B cell (primary cell): ENCODE results near the gene STX1B. TPM values are rescaled to one million over a fixed set of nuclear protein-coding genes. Genes with fewer than 3 reads are reported as not detected.

Experiments used
- ATAC-seq: fragments of 200-7000 bp; cut with Tn5 transposase; one replicate; pipeline ENCODE4 v1.10.0; 2021; ENCODE audit warnings: low read depth, mild to moderate bottlenecking, moderate number of reproducible peaks, moderate library complexity
- CTCF ChIA-PET: fragments of 350-600 bp; sonication (Branson Sonifier 250); formaldehyde crosslinking; loops from one replicate; lab custom pipeline; 2021; ENCODE audit warnings: antibody characterized with exemption, inconsistent platforms; lab: Charles Lee
- POLR2A ChIA-PET: fragments of 350-600 bp; sonication (Branson Sonifier 250); formaldehyde crosslinking; loops from one replicate; lab custom pipeline; 2021; ENCODE audit warnings: antibody characterized with exemption; lab: Charles Lee
- DNase-seq: peaks from one replicate; pipeline ENCODE4 v3.0.0; 2013
- H2AFZ ChIP-seq: 2 replicates; pipeline ENCODE4 v1.6.1; 2012; ENCODE audit warnings: mild to moderate bottlenecking, low read depth, low read length; ENCODE audit not compliant: insufficient read depth, poor library complexity, severe bottlenecking
- H3K27ac ChIP-seq, 2 donors: 1 replicate in 1 of 2; 2 replicates in 1 of 2; pipeline ENCODE4 v1.5.1; 2012 to 2013; ENCODE audit warnings: low read length in 2 of 2, mild to moderate bottlenecking in 2 of 2, moderate library complexity in 1 of 2
- H3K27me3 ChIP-seq, 4 experiments: fragments of 200-600 bp in 1 of 4; sonication (generic) in 1 of 4; replicated peaks in 1 of 4; 1 replicate in 2 of 4; 2 replicates in 2 of 4; pipeline versions ENCODE4 v1.6.1 to v1.7.0; 2013 to 2016; ENCODE audit warnings: low read length in 3 of 4, mild to moderate bottlenecking in 2 of 4, mixed read lengths in 1 of 4, moderate library complexity in 1 of 4; ENCODE audit not compliant: insufficient read depth in 4 of 4, control insufficient read depth in 3 of 4; ENCODE audit errors: control extremely low read depth in 1 of 4
- H3K36me3 ChIP-seq, 2 experiments: replicated peaks in 1 of 2; 1 replicate in 1 of 2; 2 replicates in 1 of 2; pipeline versions ENCODE4 v1.6.1 to v1.7.1; 2013; ENCODE audit warnings: low read length in 1 of 2; ENCODE audit not compliant: insufficient read depth in 2 of 2, control insufficient read depth in 1 of 2; ENCODE audit errors: control extremely low read depth in 1 of 2, extremely low read depth in 1 of 2
- H3K4me1 ChIP-seq, 2 donors: fragments of 200-600 bp in 1 of 2; sonication (generic) in 1 of 2; 1 replicate in 1 of 2; 2 replicates in 1 of 2; pipeline versions ENCODE4 v1.5.1 to v1.6.1; 2013 to 2017; ENCODE audit warnings: low read length in 2 of 2; ENCODE audit not compliant: control insufficient read depth in 2 of 2, insufficient read depth in 2 of 2
- H3K4me2 ChIP-seq: replicated peaks from 2 replicates; pipeline ENCODE3; 2012; ENCODE audit warnings: mild to moderate bottlenecking, low read depth, low read length; ENCODE audit not compliant: poor library complexity, severe bottlenecking
- H3K4me3 ChIP-seq, 5 experiments: fragments of 200-600 bp in 1 of 5; sonication (generic) in 1 of 5; 1 replicate in 3 of 5; 2 replicates in 2 of 5; pipeline versions ENCODE4 v1.5.1 to v1.7.0; 2011 to 2016; ENCODE audit warnings: low read length in 4 of 5, mild to moderate bottlenecking in 4 of 5, low read depth in 2 of 5, control low read depth in 1 of 5, moderate library complexity in 1 of 5; ENCODE audit not compliant: insufficient read depth in 1 of 5; ENCODE audit errors: control extremely low read depth in 1 of 5, extremely low read depth in 1 of 5
- H3K79me2 ChIP-seq: fragments of 200-600 bp; sonication (generic); one replicate; pipeline ENCODE4 v1.6.0; 2016; ENCODE audit warnings: low read length; ENCODE audit not compliant: control insufficient read depth, insufficient read depth
- H3K9ac ChIP-seq: fragments of 200-600 bp; sonication (generic); 2 replicates; pipeline ENCODE4 v1.6.1; 2017; ENCODE audit warnings: mild to moderate bottlenecking, low read length, moderate library complexity
- H3K9me3 ChIP-seq, 3 donors: one replicate each; pipeline versions ENCODE4 v1.6.1 to v1.7.1; 2013; ENCODE audit warnings: low read length in 2 of 3; ENCODE audit not compliant: control insufficient read depth in 2 of 3, insufficient read depth in 1 of 3; ENCODE audit errors: control extremely low read depth in 1 of 3
- H4K20me1 ChIP-seq: 2 replicates; pipeline ENCODE4 v1.6.0; 2012; ENCODE audit warnings: mild to moderate bottlenecking, low read length; ENCODE audit not compliant: insufficient read depth, control insufficient read depth, poor library complexity, severe bottlenecking
- H3K27ac Mint-ChIP-seq: one replicate; pipeline ENCODE4 v1.8.0; 2021; ENCODE audit warnings: mixed read lengths
- H3K27me3 Mint-ChIP-seq: one replicate; pipeline ENCODE4 v1.8.0; 2021; ENCODE audit warnings: mixed read lengths
- H3K4me1 Mint-ChIP-seq: one replicate; pipeline ENCODE4 v1.8.0; 2021; ENCODE audit warnings: mixed read lengths
- H3K4me3 Mint-ChIP-seq: one replicate; pipeline ENCODE4 v1.8.0; 2021; ENCODE audit warnings: mixed read lengths
- H3K9me3 Mint-ChIP-seq: one replicate; pipeline ENCODE4 v1.8.0; 2022; ENCODE audit warnings: mixed read lengths; ENCODE audit not compliant: insufficient read depth
- CTCF ChIP-seq: fragments of 200-600 bp; IDR thresholded peaks from one replicate; pipeline ENCODE4 v1.8.0; 2022; ENCODE audit warnings: antibody characterized with exemption, mild to moderate bottlenecking
- EZH2 ChIP-seq: IDR thresholded peaks from 2 replicates; pipeline ENCODE4 v1.6.1; 2012; ENCODE audit warnings: borderline replicate concordance, low read depth, mild to moderate bottlenecking, moderate library complexity, low read length; ENCODE audit not compliant: insufficient read depth, poor library complexity, severe bottlenecking
- WGBS: methylation state at CpG from one replicate; pipeline ENCODE4 v1.1.5; 2013; ENCODE audit warnings: missing lambda C conversion rate; ENCODE audit not compliant: insufficient coverage; 5-methylcytosine and 5-hydroxymethylcytosine counted together
- intact Hi-C: fragments of 100-400 bp; cut with micrococcal nuclease; formaldehyde crosslinking; loops from one replicate; pipeline ENCODE4 v1.10.0; 2022
- polyA plus RNA-seq: library from polyadenylated mRNA; depleted of rRNA; stranded (reverse); fragments of >200 nt; gene quantifications from 2 replicates; pipeline ENCODE4 v1.2.3, GENCODE V29; 2012
- total RNA-seq, 2 donors: library from RNA; stranded (reverse); fragments of 120-200 nt in 1 of 2; gene quantifications; 1 replicate in 1 of 2; 2 replicates in 1 of 2; pipeline versions ENCODE4 v1.2.3 to v1.2.4, GENCODE V29; 2013 to 2022

The STX1B gene
- total and polyA plus RNA-seq, 2 donors (not counting 1 experiment from before 2014, with no cell fraction given): 2.1 to 2.2 TPM

DNA sequence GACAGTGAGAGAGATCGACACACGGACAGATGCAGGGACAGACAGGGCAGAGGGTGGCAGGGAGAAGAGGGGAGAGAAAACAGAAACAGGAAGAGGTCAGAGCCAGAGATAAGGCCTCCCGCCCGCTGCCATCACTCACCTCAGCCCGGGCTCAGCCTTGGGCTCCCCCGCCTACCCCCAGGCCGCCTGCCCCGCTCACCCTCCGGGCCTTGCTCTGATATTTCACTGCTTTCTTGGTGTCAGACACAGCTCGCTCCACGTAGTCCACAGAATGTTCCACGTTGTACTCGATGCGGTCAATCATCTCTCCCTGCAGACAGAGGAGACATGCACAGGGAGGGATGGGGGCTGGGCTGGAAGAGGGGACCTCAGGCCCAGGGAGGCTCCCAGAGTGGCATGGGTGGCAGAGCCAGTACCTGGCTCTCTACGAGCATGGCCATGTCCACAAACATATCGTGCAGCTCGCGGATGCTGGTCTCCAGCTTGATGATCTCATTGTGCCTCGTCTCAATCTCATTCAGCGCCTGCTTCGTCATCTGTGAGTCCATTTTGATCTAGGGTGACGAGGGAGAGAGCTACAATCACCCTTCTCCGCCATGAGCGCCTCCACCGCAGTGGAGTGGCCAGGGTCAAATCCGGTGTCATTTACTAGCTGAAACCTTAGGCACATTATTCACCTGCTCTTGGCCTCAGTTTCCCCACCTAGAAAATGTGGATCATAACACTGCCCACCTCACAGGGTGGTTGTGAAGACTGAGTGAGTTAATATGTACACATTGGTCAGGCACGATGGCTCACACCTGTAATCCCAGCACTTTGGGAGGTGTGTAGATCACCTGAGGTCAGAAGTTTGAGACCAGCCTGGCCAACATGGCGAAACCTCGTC lies 17.3 kb downstream of the STX1B start:
- H3K4me3 ChIP-seq: no peak overlapping the region
- Mint-ChIP-seq H3K27ac (no peak overlapping the region), H3K27me3 (no peaks in the 10 kb centered on the region), H3K4me1 (peaks cover 9% of the 10 kb centered on the region), H3K9me3 (no peaks in the 10 kb centered on the region), H3K4me3 (no peak overlapping the region)
- DNase-seq: no peak
- CTCF ChIA-PET: interaction anchor here (1.1 kb wide), 1 partner anchor 149 kb away, joined by 3 read pairs; no protein-coding TSS in a partner anchor
- POLR2A ChIA-PET: no interaction called here
- no peak overlapping the region for H3K9ac ChIP-seq
- no peak overlapping the region for H2AFZ ChIP-seq
- H3K36me3 ChIP-seq: no peaks in the 10 kb centered on the region
- peaks cover 0 to 7% (median 0%) of the 10 kb centered on the region in 4 experiments for H3K27me3 ChIP-seq
- H3K4me2 ChIP-seq: no peak overlapping the region
- peaks cover 9 to 13% of the 10 kb centered on the region in 2 donors for H3K4me1 ChIP-seq
- H3K79me2 ChIP-seq: no peaks in the 10 kb centered on the region
- no peaks in the 10 kb centered on the region for H4K20me1 ChIP-seq
- no peak for ATAC-seq
- peaks cover 0 to 5% (median 0%) of the 10 kb centered on the region in 3 donors for H3K9me3 ChIP-seq
- TF ChIP-seq EZH2: no peak
- TF ChIP-seq CTCF: no peak
- intact Hi-C loops: no loop called here
- 79% methylated on average over 24 of the region's 29 CpGs for WGBS
- no peak overlapping the region for H3K27ac ChIP-seq

GRCh38 chr16:30992276-30992780 lies 18.1 kb downstream of the STX1B start:
- ChIA-PET CTCF (no interaction called here), POLR2A (no interaction called here)
- ATAC-seq: no peak

More at GRCh38 chr16:30992276-30992780, 18.1 kb downstream of the STX1B start:
- Mint-ChIP-seq H3K4me3 (no peak overlapping the region), H3K27me3 (no peaks in the 10 kb centered on the region), H3K9me3 (no peaks in the 10 kb centered on the region), H3K27ac (no peak overlapping the region), H3K4me1 (peaks cover 9% of the 10 kb centered on the region)
- Histone ChIP-seq H3K27me3 (peaks cover 0 to 4% (median 0%) of the 10 kb centered on the region in 4 experiments), H3K4me2 (no peak overlapping the region), H3K4me1 (peaks cover 7 to 9% of the 10 kb centered on the region in 2 donors), H3K27ac (no peak overlapping the region), H3K79me2 (no peaks in the 10 kb centered on the region), H4K20me1 (no peaks in the 10 kb centered on the region), H3K9ac (no peak overlapping the region), H3K36me3 (no peaks in the 10 kb centered on the region), H2AFZ (no peak overlapping the region), H3K9me3 (peaks cover 0 to under 1% (median 0%) of the 10 kb centered on the region in 3 donors), H3K4me3 (no peak overlapping the region)
- WGBS: 91% methylated on average over 18 of the region's 21 CpGs
- DNase-seq: no peak
- TF ChIP-seq CTCF (no peak), EZH2 (no peak)
- intact Hi-C loops: no loop called here
